ENCODE data around the gene SLC35F3. TPM values are rescaled to one million over a fixed set of nuclear protein-coding genes. Genes with fewer than 3 reads are reported as not detected.

The SLC35F3 gene
- total and polyA plus RNA-seq, 4 donors, result 3.5 to 13.5 (median 11.9) TPM

DNA sequence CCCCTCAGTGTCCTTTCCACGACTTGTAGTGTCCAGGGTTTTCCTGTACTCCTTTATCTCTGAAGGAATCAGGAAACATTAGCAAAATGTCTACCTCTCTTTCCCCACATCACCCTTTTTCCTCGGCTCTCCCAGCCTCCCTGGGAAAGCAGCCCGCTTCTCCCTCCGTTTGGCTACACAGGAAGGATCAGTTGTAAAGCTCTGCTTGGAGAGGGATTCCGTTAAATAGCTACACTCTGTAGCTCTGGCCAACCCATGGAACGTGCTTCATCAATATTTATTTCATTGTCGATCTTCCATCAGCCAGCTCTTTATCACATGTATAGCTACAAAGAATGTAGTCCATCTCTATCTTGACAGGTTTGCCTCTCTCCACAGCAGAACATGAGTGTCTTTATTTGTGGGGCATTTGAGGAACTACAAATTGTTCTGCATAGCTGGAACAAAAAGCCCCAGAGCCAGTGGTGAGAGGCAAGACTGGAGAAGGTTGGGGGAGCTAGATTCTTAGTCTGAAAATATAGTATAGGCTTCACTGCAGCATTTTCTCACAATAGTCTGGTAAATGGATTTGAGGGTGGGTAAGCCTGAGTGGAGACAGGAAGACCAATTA is 191.8 kb downstream of the SLC35F3 start:
- Histone ChIP-seq H3K36me3 (ENCODE audit: control insufficient read depth, insufficient read depth, low read length) (no peaks in the 10 kb centered on the region), H3K4me3 (ENCODE audit: low read depth, low read length) (no peak overlapping the region), H3K4me1 (ENCODE audit: control insufficient read depth, insufficient read depth, low read length) (peaks cover 7% of the 10 kb centered on the region), H3K27ac (ENCODE audit: low read depth, low read length) (no peak overlapping the region), H3K9me3 (ENCODE audit: control insufficient read depth, insufficient read depth, low read length) (no peaks in the 10 kb centered on the region), H3K27me3 (ENCODE audit: control insufficient read depth, insufficient read depth, low read length) (no peaks in the 10 kb centered on the region)
- DNase-seq (ENCODE audit: low read depth in 4 of 6, low spot score in 6 of 6), result peak in 2 of 6 donors; percentile 34 to 53
- WGBS (ENCODE audit: insufficient coverage), result 53% methylated on average over 7 of the region's 7 CpGs

DNA sequence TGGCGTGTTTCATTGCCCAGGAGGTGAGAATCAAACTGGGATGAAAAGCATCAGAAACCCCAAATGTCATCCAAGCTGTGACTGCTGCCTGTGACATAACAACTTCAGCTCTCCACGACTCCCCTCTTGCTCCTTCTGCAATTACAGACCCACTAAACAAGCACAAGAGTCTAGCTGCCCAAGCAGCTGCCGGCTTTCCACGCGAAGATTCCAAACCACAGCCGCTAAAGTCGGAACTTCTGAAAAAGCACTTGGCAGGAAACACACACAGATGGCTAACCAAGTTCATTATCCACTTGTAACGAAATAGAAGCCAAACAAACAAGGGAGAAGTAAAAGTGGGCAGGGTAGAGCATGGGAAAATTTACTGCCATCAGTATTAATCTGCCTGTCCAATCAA is 198.1 kb downstream of the SLC35F3 start:
- peak in 2 of 6 donors; percentile 75 to 94 for DNase-seq (ENCODE audit: low read depth in 4 of 6, low spot score in 6 of 6)

DNA sequence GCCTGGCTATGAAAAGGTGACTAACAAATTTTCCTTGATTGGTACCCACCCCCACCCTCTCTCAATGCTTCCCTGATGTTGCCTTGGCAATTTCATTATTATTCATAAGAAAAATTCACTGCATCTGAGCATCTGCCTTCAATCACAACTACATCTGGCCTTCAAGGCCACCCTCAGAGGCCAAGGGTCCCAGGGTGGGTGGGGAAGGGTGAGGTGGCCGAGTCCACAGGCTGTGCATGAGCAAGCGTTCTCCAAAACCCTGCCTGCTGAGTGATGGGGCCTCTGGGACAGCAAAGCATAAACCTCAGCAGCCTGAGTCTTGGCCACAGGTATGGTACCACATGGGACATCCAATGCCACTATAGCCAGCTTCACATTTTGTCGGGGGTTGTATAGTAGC is 198.7 kb downstream of the SLC35F3 start:
- H3K27me3 ChIP-seq (ENCODE audit: control insufficient read depth, insufficient read depth, low read length), result no peaks in the 10 kb centered on the region
- no peaks in the 10 kb centered on the region for H3K36me3 ChIP-seq (ENCODE audit: control insufficient read depth, insufficient read depth, low read length)
- H3K4me1 ChIP-seq (ENCODE audit: control insufficient read depth, insufficient read depth, low read length), result no peaks in the 10 kb centered on the region
- no peak overlapping the region for H3K4me3 ChIP-seq (ENCODE audit: low read depth, low read length)
- DNase-seq (ENCODE audit: low read depth in 4 of 6, low spot score in 6 of 6), result no peak
- H3K27ac ChIP-seq (ENCODE audit: low read depth, low read length), result no peak overlapping the region
- 92% methylated on average over 2 of the region's 3 CpGs for WGBS (ENCODE audit: insufficient coverage)
- no peaks in the 10 kb centered on the region for H3K9me3 ChIP-seq (ENCODE audit: control insufficient read depth, insufficient read depth, low read length)

More for the DNA sequence above, 198.1 kb downstream of the SLC35F3 start:
- Histone ChIP-seq H3K4me3 (ENCODE audit: low read depth, low read length) (no peak overlapping the region), H3K36me3 (ENCODE audit: control insufficient read depth, insufficient read depth, low read length) (no peaks in the 10 kb centered on the region), H3K4me1 (ENCODE audit: control insufficient read depth, insufficient read depth, low read length) (no peaks in the 10 kb centered on the region), H3K9me3 (ENCODE audit: control insufficient read depth, insufficient read depth, low read length) (no peaks in the 10 kb centered on the region), H3K27me3 (ENCODE audit: control insufficient read depth, insufficient read depth, low read length) (no peaks in the 10 kb centered on the region), H3K27ac (ENCODE audit: low read depth, low read length) (no peak overlapping the region)
- WGBS (ENCODE audit: insufficient coverage), result 25% methylated on average over 3 of the region's 8 CpGs

DNA sequence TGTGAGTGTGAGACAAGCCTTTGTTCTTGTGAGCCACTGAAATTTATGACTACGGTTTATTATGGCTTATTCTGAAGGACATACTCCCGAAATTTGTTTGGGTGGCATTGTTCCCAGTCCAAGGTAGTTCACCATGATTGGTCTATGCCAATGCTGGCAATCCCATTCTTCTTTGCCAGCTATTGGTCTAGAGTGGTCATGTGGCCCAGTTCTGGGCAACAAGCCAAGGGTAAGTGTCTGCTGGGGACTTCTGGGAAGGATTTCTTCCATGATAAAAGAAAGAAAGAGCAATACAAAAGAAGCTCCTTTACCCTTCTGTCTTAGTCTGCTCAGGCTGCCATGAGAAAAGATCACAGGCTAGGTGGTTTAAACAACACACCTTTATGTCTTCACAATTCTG is 201.6 kb downstream of the SLC35F3 start:
- Histone ChIP-seq H3K36me3 (ENCODE audit: control insufficient read depth, insufficient read depth, low read length) (no peaks in the 10 kb centered on the region), H3K4me3 (ENCODE audit: low read depth, low read length) (no peak overlapping the region), H3K27ac (ENCODE audit: low read depth, low read length) (no peak overlapping the region), H3K4me1 (ENCODE audit: control insufficient read depth, insufficient read depth, low read length) (no peaks in the 10 kb centered on the region), H3K27me3 (ENCODE audit: control insufficient read depth, insufficient read depth, low read length) (no peaks in the 10 kb centered on the region), H3K9me3 (ENCODE audit: control insufficient read depth, insufficient read depth, low read length) (no peaks in the 10 kb centered on the region)
- no peak for DNase-seq (ENCODE audit: low read depth in 4 of 6, low spot score in 6 of 6)
- 96% methylated on average over 2 of the region's 2 CpGs for WGBS (ENCODE audit: insufficient coverage)

DNA sequence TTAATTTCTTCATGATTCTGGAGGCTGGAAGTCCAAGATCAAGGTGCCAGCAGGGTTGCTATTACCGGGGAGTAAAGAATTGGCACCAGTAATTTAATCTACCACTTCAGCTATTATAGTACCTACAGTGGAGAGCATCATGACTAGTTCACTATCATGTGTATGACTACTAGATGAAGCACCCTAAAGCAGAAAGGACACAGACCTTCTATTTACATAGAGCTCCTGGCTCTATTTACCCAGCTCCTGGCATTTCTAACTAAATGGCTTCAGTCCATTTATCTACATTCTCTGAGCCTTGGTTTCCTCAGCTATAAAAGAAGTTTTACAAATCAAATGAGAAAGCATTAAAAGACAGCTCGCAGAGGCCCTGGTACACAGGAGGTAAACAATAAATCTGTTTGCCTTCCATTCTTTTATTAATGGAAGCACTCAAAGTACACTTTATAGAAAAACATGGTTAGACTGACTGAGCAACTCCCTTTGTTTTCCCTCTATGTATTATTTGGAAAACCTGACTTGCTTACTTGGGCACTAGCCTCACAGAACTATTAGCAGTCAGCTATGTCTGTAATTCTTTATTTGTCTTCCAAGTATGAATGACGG is 203.0 kb downstream of the SLC35F3 start:
- no CpG with 5 or more reads among the region's 3 CpGs for WGBS (ENCODE audit: insufficient coverage)
- no peaks in the 10 kb centered on the region for H3K36me3 ChIP-seq (ENCODE audit: control insufficient read depth, insufficient read depth, low read length)
- H3K4me3 ChIP-seq (ENCODE audit: low read depth, low read length), result no peak overlapping the region
- DNase-seq (ENCODE audit: low read depth in 4 of 6, low spot score in 6 of 6), result no peak
- no peak overlapping the region for H3K27ac ChIP-seq (ENCODE audit: low read depth, low read length)
- H3K4me1 ChIP-seq (ENCODE audit: control insufficient read depth, insufficient read depth, low read length), result no peaks in the 10 kb centered on the region
- H3K9me3 ChIP-seq (ENCODE audit: control insufficient read depth, insufficient read depth, low read length), result no peaks in the 10 kb centered on the region
- no peaks in the 10 kb centered on the region for H3K27me3 ChIP-seq (ENCODE audit: control insufficient read depth, insufficient read depth, low read length)

DNA sequence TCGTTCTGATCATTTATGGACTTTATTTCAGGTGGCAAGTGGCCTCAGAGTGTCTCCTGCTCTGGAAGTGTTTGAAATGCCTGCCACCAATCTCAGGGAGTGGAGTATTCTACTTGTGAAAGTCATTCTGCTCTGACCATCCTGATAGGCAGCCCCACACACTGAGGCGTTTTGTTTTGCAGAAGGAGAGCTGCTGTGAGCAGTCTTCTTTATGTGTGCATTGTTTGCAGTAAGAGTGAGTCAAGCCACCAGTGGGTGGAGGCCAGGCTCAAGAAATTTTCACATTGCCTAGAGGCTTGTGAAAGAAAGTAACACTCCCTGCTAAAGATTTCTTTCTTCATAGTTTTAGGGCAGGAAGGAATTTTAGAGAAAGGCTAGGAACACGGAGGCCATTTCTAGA is 204.4 kb downstream of the SLC35F3 start:
- no peak overlapping the region for H3K4me3 ChIP-seq (ENCODE audit: low read depth, low read length)
- no peaks in the 10 kb centered on the region for H3K9me3 ChIP-seq (ENCODE audit: control insufficient read depth, insufficient read depth, low read length)
- WGBS (ENCODE audit: insufficient coverage), result 80% methylated on average over 1 of the region's 3 CpGs
- no peak for DNase-seq (ENCODE audit: low read depth in 4 of 6, low spot score in 6 of 6)
- no peaks in the 10 kb centered on the region for H3K36me3 ChIP-seq (ENCODE audit: control insufficient read depth, insufficient read depth, low read length)
- H3K27ac ChIP-seq (ENCODE audit: low read depth, low read length), result no peak overlapping the region
- H3K4me1 ChIP-seq (ENCODE audit: control insufficient read depth, insufficient read depth, low read length), result no peaks in the 10 kb centered on the region
- H3K27me3 ChIP-seq (ENCODE audit: control insufficient read depth, insufficient read depth, low read length), result no peaks in the 10 kb centered on the region

DNA sequence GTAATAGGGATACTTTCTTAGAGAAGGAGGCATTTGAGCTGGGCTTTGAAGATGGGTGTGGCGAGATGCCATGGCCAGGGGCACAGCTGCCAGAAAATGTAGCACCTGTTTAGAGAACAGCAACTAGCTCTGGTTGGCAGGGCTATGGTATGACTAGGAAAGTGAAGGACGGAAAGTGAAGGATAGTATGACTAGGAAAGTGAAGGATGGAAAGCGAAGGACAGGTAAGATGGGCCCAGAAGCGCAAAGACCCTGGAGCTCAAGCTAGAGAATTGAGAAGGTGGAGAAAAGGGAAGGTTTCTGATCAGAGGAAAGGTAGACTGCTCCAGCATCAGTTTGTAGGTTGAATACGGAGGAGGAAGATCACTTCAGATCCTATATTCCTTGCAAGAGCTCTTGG is 205.4 kb downstream of the SLC35F3 start:
- DNase-seq (ENCODE audit: low read depth in 4 of 6, low spot score in 6 of 6), result no peak
- Histone ChIP-seq H3K27me3 (ENCODE audit: control insufficient read depth, insufficient read depth, low read length) (no peaks in the 10 kb centered on the region), H3K27ac (ENCODE audit: low read depth, low read length) (no peak overlapping the region), H3K9me3 (ENCODE audit: control insufficient read depth, insufficient read depth, low read length) (no peaks in the 10 kb centered on the region), H3K36me3 (ENCODE audit: control insufficient read depth, insufficient read depth, low read length) (no peaks in the 10 kb centered on the region), H3K4me3 (ENCODE audit: low read depth, low read length) (no peak overlapping the region), H3K4me1 (ENCODE audit: control insufficient read depth, insufficient read depth, low read length) (no peaks in the 10 kb centered on the region)
- WGBS (ENCODE audit: insufficient coverage), result 96% methylated on average over 5 of the region's 5 CpGs

DNA sequence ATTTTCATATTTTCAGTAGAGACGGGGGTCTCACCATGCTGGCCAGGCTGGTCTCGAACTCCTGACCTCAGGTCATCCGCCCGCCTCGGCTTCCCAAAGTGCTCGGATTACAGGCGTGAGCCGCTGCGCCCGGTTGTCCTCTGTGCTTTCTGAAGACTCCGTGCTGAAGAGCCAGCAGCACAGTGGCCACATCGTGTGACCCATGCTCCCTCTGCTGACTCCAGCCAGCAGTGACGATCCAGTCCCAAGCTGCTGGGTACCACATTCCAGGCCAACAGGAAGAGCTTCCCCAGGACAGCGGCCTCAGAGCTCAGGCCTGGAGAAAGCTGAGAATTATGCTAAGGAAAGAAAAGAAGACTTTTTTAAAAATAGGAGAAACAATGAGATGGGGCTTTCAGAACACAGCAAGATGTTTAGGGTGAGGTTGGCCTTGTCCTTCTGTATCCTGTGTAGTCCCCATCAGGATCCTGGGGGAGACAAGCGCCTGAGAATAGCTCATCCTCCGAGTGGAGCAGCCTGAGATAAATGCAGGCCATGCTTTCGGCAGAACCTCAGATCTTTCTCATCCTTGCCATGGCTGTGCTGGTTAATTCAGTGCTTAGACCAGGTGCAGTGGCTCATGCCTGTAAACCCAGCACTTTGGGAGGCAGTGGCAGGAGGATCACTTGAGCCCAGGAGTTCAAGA is 207.1 kb downstream of the SLC35F3 start:
- DNase-seq (ENCODE audit: low read depth in 4 of 6, low spot score in 6 of 6), result peak in 2 of 6 donors; percentile 53 to 83
- H3K36me3 ChIP-seq (ENCODE audit: control insufficient read depth, insufficient read depth, low read length), result no peaks in the 10 kb centered on the region
- H3K9me3 ChIP-seq (ENCODE audit: control insufficient read depth, insufficient read depth, low read length), result no peaks in the 10 kb centered on the region
- no peaks in the 10 kb centered on the region for H3K27me3 ChIP-seq (ENCODE audit: control insufficient read depth, insufficient read depth, low read length)
- no peaks in the 10 kb centered on the region for H3K4me1 ChIP-seq (ENCODE audit: control insufficient read depth, insufficient read depth, low read length)
- no peak overlapping the region for H3K4me3 ChIP-seq (ENCODE audit: low read depth, low read length)
- H3K27ac ChIP-seq (ENCODE audit: low read depth, low read length), result no peak overlapping the region
- 45% methylated on average over 15 of the region's 17 CpGs for WGBS (ENCODE audit: insufficient coverage)

DNA sequence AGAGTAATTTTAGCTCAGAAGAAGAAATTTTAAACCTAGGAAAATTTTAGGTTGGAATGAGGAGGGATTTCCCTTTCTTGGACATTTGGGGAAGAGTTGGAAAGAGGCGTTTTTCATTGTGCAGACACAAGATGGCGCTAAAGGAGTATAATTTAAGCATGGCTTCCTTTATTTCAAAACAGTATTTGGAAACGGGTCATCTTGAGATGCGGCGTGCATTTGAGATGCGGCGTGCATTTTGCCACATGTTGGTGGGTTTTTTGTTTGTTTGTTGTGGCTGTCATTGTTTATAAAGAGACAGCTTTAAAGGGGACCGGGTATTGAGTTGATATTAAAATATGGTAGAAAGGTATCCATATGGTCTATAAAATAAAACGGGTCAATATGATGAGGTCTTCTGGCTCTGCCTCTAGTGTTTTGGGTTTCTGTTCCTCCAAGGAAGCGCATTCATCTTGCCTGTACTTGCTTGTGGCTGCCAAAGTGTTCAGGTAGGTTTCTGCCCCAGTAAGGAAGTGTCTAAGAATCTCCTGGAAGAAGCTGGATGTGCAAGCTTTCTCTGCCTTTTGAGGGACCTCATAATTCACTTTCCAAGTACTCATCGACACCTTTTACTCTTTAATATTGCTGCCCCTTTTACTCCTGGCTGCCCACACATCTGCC is 210.3 kb downstream of the SLC35F3 start:
- WGBS (ENCODE audit: insufficient coverage), result 15% methylated on average over 9 of the region's 11 CpGs
- Histone ChIP-seq H3K27me3 (ENCODE audit: control insufficient read depth, insufficient read depth, low read length) (no peaks in the 10 kb centered on the region), H3K36me3 (ENCODE audit: control insufficient read depth, insufficient read depth, low read length) (no peaks in the 10 kb centered on the region), H3K9me3 (ENCODE audit: control insufficient read depth, insufficient read depth, low read length) (no peaks in the 10 kb centered on the region), H3K4me3 (ENCODE audit: low read depth, low read length) (no peak overlapping the region), H3K4me1 (ENCODE audit: control insufficient read depth, insufficient read depth, low read length) (no peaks in the 10 kb centered on the region), H3K27ac (ENCODE audit: low read depth, low read length) (no peak overlapping the region)
- peak in 4 of 6 donors; percentile 50 to 95 (median 78) for DNase-seq (ENCODE audit: low read depth in 4 of 6, low spot score in 6 of 6)
